SH-SY5Y (cell line): Measurements from ENCODE around the gene BST1.

Source experiments
- GATA2 ChIP-seq: IDR thresholded peaks from 2 replicates; pipeline ENCODE4 v1.6.1; 2011; ENCODE audit warnings: mild to moderate bottlenecking, low read depth, low read length
- GATA3 ChIP-seq: IDR thresholded peaks from 2 replicates; pipeline ENCODE4 v1.6.1; 2011; ENCODE audit warnings: low read depth, mild to moderate bottlenecking, low read length, moderate library complexity

GRCh38 chr4:15673337-15673736 lies 29.5 kb upstream of the BST1 start:
- TF ChIP-seq GATA2 (no peak), GATA3 (no peak)
